ENCODE measurements around the gene RBM44. TPM values are rescaled to one million over a fixed set of nuclear protein-coding genes. Genes with fewer than 3 reads are reported as not detected.

The RBM44 gene
- total and polyA plus RNA-seq, 4 donors = 0.02 to 0.75 (median 0.15) TPM

- Histone ChIP-seq H3K4me1 (ENCODE audit: control insufficient read depth in 4 of 4, insufficient read depth in 4 of 4, low read length in 3 of 4) (no peaks in the 10 kb centered on the region), H3K4me3 (ENCODE audit: low read depth in 1 of 3, low read length in 3 of 3) (no peak overlapping the region), H3K9me3 (ENCODE audit: control insufficient read depth in 4 of 4, low read length in 3 of 4) (no peaks in the 10 kb centered on the region), H3K27ac (ENCODE audit: low read depth in 1 of 2, low read length in 2 of 2) (no peak overlapping the region), H3K27me3 (ENCODE audit: control insufficient read depth in 4 of 4, insufficient read depth in 4 of 4, low read length in 3 of 4) (no peaks in the 10 kb centered on the region), H3K9ac (ENCODE audit: low read depth in 1 of 2, low read length in 2 of 2) (no peak overlapping the region), H3K36me3 (ENCODE audit: control insufficient read depth in 4 of 4, insufficient read depth in 3 of 4, low read depth in 1 of 4, low read length in 3 of 4) (no peaks in the 10 kb centered on the region)
- no peak for DNase-seq (ENCODE audit: low spot score)
- no peak for TF ChIP-seq REST (IDR thresholded peaks at IDR 0.05)
- TF ChIP-seq ATF3 (IDR thresholded peaks at IDR 0.05) = no peak
- TF ChIP-seq GABPA (IDR thresholded peaks at IDR 0.05 in 1 of 2, conservative IDR thresholded peaks at IDR 0.05 in 1 of 2) = no peak
- no peak for TF ChIP-seq MAX (IDR thresholded peaks at IDR 0.05)
- TF ChIP-seq TAF1 (conservative IDR thresholded peaks at IDR 0.05) = no peak
- no peak for TF ChIP-seq CTCF (IDR thresholded peaks at IDR 0.05; ENCODE audit: low read depth, low read length, missing input control)
- no peak for TF ChIP-seq HNF4A (conservative IDR thresholded peaks at IDR 0.05)
- TF ChIP-seq RAD21 (IDR thresholded peaks at IDR 0.05) = no peak
- no peak for TF ChIP-seq JUND (IDR thresholded peaks at IDR 0.05)
- WGBS = 94% methylated on average over 5 of the region's 5 CpGs
These were observed 80.5 kb downstream of the RBM44 start for GRCh38 chr2:237879058-237879430.

GRCh38 chr2:237879991-237880560, 81.5 kb downstream of the RBM44 start:
- Histone ChIP-seq H3K27me3 (ENCODE audit: control insufficient read depth in 4 of 4, insufficient read depth in 4 of 4, low read length in 3 of 4) (no peaks in the 10 kb centered on the region), H3K9me3 (ENCODE audit: control insufficient read depth in 4 of 4, low read length in 3 of 4) (no peaks in the 10 kb centered on the region), H3K9ac (ENCODE audit: low read depth in 1 of 2, low read length in 2 of 2) (no peak overlapping the region), H3K4me1 (ENCODE audit: control insufficient read depth in 4 of 4, insufficient read depth in 4 of 4, low read length in 3 of 4) (peaks cover 0 to 4% (median 0%) of the 10 kb centered on the region in 4 donors), H3K27ac (ENCODE audit: low read depth in 1 of 2, low read length in 2 of 2) (no peak overlapping the region), H3K36me3 (ENCODE audit: control insufficient read depth in 4 of 4, insufficient read depth in 3 of 4, low read depth in 1 of 4, low read length in 3 of 4) (no peaks in the 10 kb centered on the region), H3K4me3 (ENCODE audit: low read depth in 1 of 3, low read length in 3 of 3) (no peak overlapping the region)
- 94% methylated on average over 12 of the region's 12 CpGs for WGBS
- no peak for DNase-seq (ENCODE audit: low spot score)
- TF ChIP-seq REST (IDR thresholded peaks at IDR 0.05) (no peak), TAF1 (conservative IDR thresholded peaks at IDR 0.05) (no peak)
